Transverse colon (tissue), 4 donors: ENCODE data around the gene OOSP4A.

Source experiments
- CTCF ChIP-seq, 5 experiments: fragments of 200-600 bp in 3 of 5; fragments of 450-650 bp in 2 of 5; sonication (generic) in 3 of 5; IDR thresholded peaks; 1 replicate in 2 of 5; 2 replicates in 3 of 5; pipeline ENCODE4 v1.5.1; 2016 to 2017; ENCODE audit warnings: antibody characterized with exemption in 5 of 5, inconsistent platforms in 3 of 5, mild to moderate bottlenecking in 2 of 5, moderate library complexity in 1 of 5
- EP300 ChIP-seq: sonication (generic); formaldehyde crosslinking; IDR thresholded peaks from one replicate; pipeline ENCODE4 v1.6.1; 2017; ENCODE audit warnings: antibody characterized with exemption, low read depth
- POLR2A ChIP-seq: fragments of 450-650 bp; IDR thresholded peaks from one replicate; pipeline ENCODE4 v1.6.1; 2016; ENCODE audit warnings: antibody characterized with exemption, mild to moderate bottlenecking, moderate library complexity
- POLR2AphosphoS5 ChIP-seq, 3 donors: sonication (generic); formaldehyde crosslinking; IDR thresholded peaks; one replicate each; pipeline ENCODE4 v1.6.1; 2016; ENCODE audit warnings: antibody characterized with exemption in 3 of 3

GRCh38 chr11:60003729-60004128, 39.9 kb downstream of the OOSP4A start:
- no peak for TF ChIP-seq CTCF (IDR thresholded peaks at IDR 0.05)
- TF ChIP-seq POLR2A = no peak
- no peak for TF ChIP-seq EP300
- no peak for TF ChIP-seq POLR2AphosphoS5 (IDR thresholded peaks at IDR 0.05)
